IMR-90 (cell line): ENCODE measurements around the gene RGS3. TPM values are rescaled to one million over a fixed set of nuclear protein-coding genes. Genes with fewer than 3 reads are reported as not detected.

Experiments used
- ATAC-seq: fragments of 200-7000 bp; cut with Tn5 transposase; 2 replicates; pipeline ENCODE4 v1.9.1; 2020; ENCODE audit warnings: low read depth, mild to moderate bottlenecking, moderate library complexity
- BruUV-seq: library from RNA; stranded (reverse); fragments of 400-500 nt; replicated peaks from 2 replicates; lab custom pipeline; 2021; lab: Mats Ljungman, UMichigan
- CTCF ChIA-PET: fragments of 300-600 bp; formaldehyde crosslinking; extraction: SDS; loops from one replicate; lab custom pipeline; 2021; ENCODE audit warnings: antibody characterized with exemption; lab: Yijun Ruan, JAX
- POLR2A ChIA-PET: fragments of 300-600 bp; sonication (Branson Sonifier 250); formaldehyde crosslinking; loops from one replicate; lab custom pipeline; 2022; ENCODE audit warnings: antibody characterized with exemption; ENCODE audit not compliant: unreplicated experiment; lab: Charles Lee
- DNase-seq: peaks from one replicate; pipeline ENCODE4 v3.0.0; 2013
- H2AFZ ChIP-seq: replicated peaks from 2 replicates; pipeline ENCODE3; 2013; ENCODE audit warnings: low read length, mild to moderate bottlenecking; ENCODE audit not compliant: poor library complexity
- H2AK5ac ChIP-seq: 2 replicates; pipeline ENCODE4 v1.6.1; 2013; ENCODE audit warnings: low read depth, low read length, inconsistent platforms
- H2AK9ac ChIP-seq: replicated peaks from 2 replicates; pipeline ENCODE3; 2013; ENCODE audit warnings: mild to moderate bottlenecking, low read depth, low read length, moderate library complexity; ENCODE audit not compliant: poor library complexity
- H2BK120ac ChIP-seq: 2 replicates; pipeline ENCODE4 v1.6.1; 2013; ENCODE audit warnings: low read depth, low read length, inconsistent platforms
- H2BK15ac ChIP-seq: 3 replicates; pipeline ENCODE4 v1.6.1; 2013; ENCODE audit warnings: low read depth, low read length, inconsistent platforms
- H2BK20ac ChIP-seq: 2 replicates; pipeline ENCODE4 v1.6.1; 2013; ENCODE audit warnings: low read depth, mild to moderate bottlenecking, inconsistent platforms, low read length, moderate library complexity
- H2BK5ac ChIP-seq: 2 replicates; pipeline ENCODE4 v1.6.1; 2013; ENCODE audit warnings: mild to moderate bottlenecking, low read depth, low read length, inconsistent platforms; ENCODE audit not compliant: poor library complexity, severe bottlenecking
- H3K14ac ChIP-seq: replicated peaks from 2 replicates; pipeline ENCODE4 v1.6.1; 2013; ENCODE audit warnings: low read depth, low read length, inconsistent platforms
- H3K18ac ChIP-seq: 2 replicates; pipeline ENCODE4 v1.6.1; 2013; ENCODE audit warnings: low read depth, low read length, control low read depth
- H3K23ac ChIP-seq: 2 replicates; pipeline ENCODE4 v1.6.1; 2013; ENCODE audit warnings: low read depth, low read length, inconsistent platforms
- H3K27ac ChIP-seq: 2 replicates; pipeline ENCODE4 v1.5.1; 2013; ENCODE audit warnings: mild to moderate bottlenecking, control low read depth, low read length; ENCODE audit not compliant: insufficient read depth
- H3K27me3 ChIP-seq: 2 replicates; pipeline ENCODE4 v1.6.1; 2013; ENCODE audit warnings: low read length; ENCODE audit not compliant: control insufficient read depth, insufficient read depth
- H3K36me3 ChIP-seq: 2 replicates; pipeline ENCODE4 v1.6.1; 2013; ENCODE audit warnings: low read length, mixed read lengths; ENCODE audit not compliant: control insufficient read depth, insufficient read depth
- H3K4ac ChIP-seq: 2 replicates; pipeline ENCODE4 v1.6.1; 2013; ENCODE audit warnings: low read depth, low read length, inconsistent platforms
- H3K4me1 ChIP-seq: 2 replicates; pipeline ENCODE4 v1.6.1; 2013; ENCODE audit warnings: low read length, mixed read lengths; ENCODE audit not compliant: control insufficient read depth, insufficient read depth
- H3K4me2 ChIP-seq: 2 replicates; pipeline ENCODE4 v1.6.1; 2013; ENCODE audit warnings: low read depth, mild to moderate bottlenecking, control low read depth, low read length, moderate library complexity
- H3K4me3 ChIP-seq: 2 replicates; pipeline ENCODE4 v1.5.1; 2013; ENCODE audit warnings: low read depth, mild to moderate bottlenecking, control low read depth, low read length, moderate library complexity; ENCODE audit not compliant: insufficient read depth
- H3K56ac ChIP-seq: 2 replicates; pipeline ENCODE4 v1.6.1; 2013; ENCODE audit warnings: low read length, inconsistent platforms; ENCODE audit not compliant: insufficient read depth; ENCODE audit errors: extremely low read depth
- H3K79me1 ChIP-seq, 2 experiments: 2 replicates each; pipeline ENCODE4 v1.6.1; 2013; ENCODE audit warnings: low read length in 2 of 2, inconsistent platforms in 1 of 2, low read depth in 1 of 2
- H3K9ac ChIP-seq: 2 replicates; pipeline ENCODE4 v1.6.1; 2013; ENCODE audit warnings: low read depth, low read length, control low read depth
- H3K9me1 ChIP-seq: 2 replicates; pipeline ENCODE4 v1.6.1; 2013; ENCODE audit warnings: low read length, inconsistent platforms; ENCODE audit not compliant: insufficient read depth
- H3K9me3 ChIP-seq: 2 replicates; pipeline ENCODE4 v1.6.1; 2013; ENCODE audit warnings: low read length; ENCODE audit not compliant: control insufficient read depth, insufficient read depth
- H4K20me1 ChIP-seq: 2 replicates; pipeline ENCODE4 v1.6.1; 2013; ENCODE audit warnings: low read length, inconsistent platforms; ENCODE audit not compliant: insufficient read depth
- H4K5ac ChIP-seq: 2 replicates; pipeline ENCODE4 v1.6.1; 2013; ENCODE audit warnings: mild to moderate bottlenecking, low read depth, low read length, control low read depth
- H4K8ac ChIP-seq, 2 experiments: 2 replicates each; pipeline ENCODE4 v1.6.1; 2013; ENCODE audit warnings: low read depth in 2 of 2, low read length in 2 of 2, control low read depth in 1 of 2, inconsistent platforms in 1 of 2
- H4K91ac ChIP-seq: 2 replicates; pipeline ENCODE4 v1.6.1; 2013; ENCODE audit warnings: low read depth, low read length, inconsistent platforms; ENCODE audit not compliant: insufficient read depth
- BHLHE40 ChIP-seq: fragments of 150-350 bp; IDR thresholded peaks from 2 replicates; pipeline ENCODE4 v1.6.1; 2016; ENCODE audit warnings: mild to moderate bottlenecking, low read depth, low read length
- CEBPB ChIP-seq: IDR thresholded peaks from 2 replicates; pipeline ENCODE4 v1.6.1; 2012; ENCODE audit warnings: low read depth, low read length, improper control_type of control experiment
- CHD1 ChIP-seq: IDR thresholded peaks from 2 replicates; pipeline ENCODE4 v1.6.1; 2012; ENCODE audit warnings: low read depth, low read length, improper control_type of control experiment
- FOS ChIP-seq: fragments of 150-350 bp; IDR thresholded peaks from 2 replicates; pipeline ENCODE4 v1.6.1; 2016; ENCODE audit warnings: low read depth, low read length
- MAFK ChIP-seq: IDR thresholded peaks from 2 replicates; pipeline ENCODE4 v1.6.1; 2012; ENCODE audit warnings: low read depth, low read length, improper control_type of control experiment
- MXI1 ChIP-seq: IDR thresholded peaks from 2 replicates; pipeline ENCODE4 v1.6.1; 2012; ENCODE audit warnings: low read depth, mild to moderate bottlenecking, low read length, moderate library complexity, borderline replicate concordance
- NFE2L2 ChIP-seq: fragments of 150-350 bp; IDR thresholded peaks from 2 replicates; pipeline ENCODE4 v1.6.1; 2016; ENCODE audit warnings: low read depth, mild to moderate bottlenecking, low read length
- POLR2A ChIP-seq: IDR thresholded peaks from 2 replicates; pipeline ENCODE4 v1.6.1; 2012; ENCODE audit warnings: mild to moderate bottlenecking, low read depth, low read length
- RFX5 ChIP-seq: IDR thresholded peaks from 2 replicates; pipeline ENCODE4 v1.8.0; 2012; ENCODE audit warnings: low read depth, mild to moderate bottlenecking, low read length, moderate library complexity
- SMC3 ChIP-seq: fragments of 150-350 bp; IDR thresholded peaks from 2 replicates; pipeline ENCODE4 v1.6.1; 2016; ENCODE audit warnings: low read depth, mild to moderate bottlenecking, antibody characterized with exemption, low read length, moderate library complexity
- WGBS, 2 experiments: methylation state at CpG; one replicate each; pipeline versions ENCODE4 v1.1.5 to v1.1.7; 2013; ENCODE audit warnings: missing lambda C conversion rate in 2 of 2; ENCODE audit not compliant: insufficient read length in 1 of 2; ENCODE audit errors: extremely low coverage in 2 of 2; 5-methylcytosine and 5-hydroxymethylcytosine counted together
- dilution Hi-C: fragments of 300-500 bp; cut with HindIII; formaldehyde crosslinking; loops from one replicate; pipeline ENCODE4 v1.14.3; 2018; ENCODE audit warnings: low sequenced_read_pairs; ENCODE audit not compliant: unreplicated experiment
- in situ Hi-C: fragments of 300-500 bp; cut with MboI; formaldehyde crosslinking; loops from 3 replicates; pipeline ENCODE4 v1.14.3; 2019; ENCODE audit warnings: low sequenced_read_pairs, inconsistent platforms, mixed read lengths
- intact Hi-C: fragments of 100-400 bp; cut with micrococcal nuclease; formaldehyde crosslinking; loops from 2 replicates; pipeline ENCODE4 v1.10.0; 2022
- polyA plus RNA-seq, 3 experiments: library from polyadenylated mRNA; depleted of rRNA; stranded (reverse); fragments of >200 nt; gene quantifications; 2 replicates each; pipeline ENCODE4 v1.2.3, GENCODE V29; 2012; ENCODE audit warnings: low replicate concordance in 1 of 3
- total RNA-seq: library from RNA; depleted of rRNA; stranded (reverse); fragments of >200 nt; gene quantifications from 2 replicates; pipeline ENCODE4 v1.2.3, GENCODE V29; 2012
- TF ChIP-seq, protein P1 (sequence below): conservative IDR thresholded peaks from 2 replicates; pipeline ENCODE4 v1.5.1; 2012; ENCODE audit warnings: mild to moderate bottlenecking, low read depth, low read length, improper control_type of control experiment

Gene RGS3
- total and polyA plus RNA-seq, 2 of the 4 experiments (the other 2 are of a cell fraction) = 51.8 to 65.6 TPM

DNA sequence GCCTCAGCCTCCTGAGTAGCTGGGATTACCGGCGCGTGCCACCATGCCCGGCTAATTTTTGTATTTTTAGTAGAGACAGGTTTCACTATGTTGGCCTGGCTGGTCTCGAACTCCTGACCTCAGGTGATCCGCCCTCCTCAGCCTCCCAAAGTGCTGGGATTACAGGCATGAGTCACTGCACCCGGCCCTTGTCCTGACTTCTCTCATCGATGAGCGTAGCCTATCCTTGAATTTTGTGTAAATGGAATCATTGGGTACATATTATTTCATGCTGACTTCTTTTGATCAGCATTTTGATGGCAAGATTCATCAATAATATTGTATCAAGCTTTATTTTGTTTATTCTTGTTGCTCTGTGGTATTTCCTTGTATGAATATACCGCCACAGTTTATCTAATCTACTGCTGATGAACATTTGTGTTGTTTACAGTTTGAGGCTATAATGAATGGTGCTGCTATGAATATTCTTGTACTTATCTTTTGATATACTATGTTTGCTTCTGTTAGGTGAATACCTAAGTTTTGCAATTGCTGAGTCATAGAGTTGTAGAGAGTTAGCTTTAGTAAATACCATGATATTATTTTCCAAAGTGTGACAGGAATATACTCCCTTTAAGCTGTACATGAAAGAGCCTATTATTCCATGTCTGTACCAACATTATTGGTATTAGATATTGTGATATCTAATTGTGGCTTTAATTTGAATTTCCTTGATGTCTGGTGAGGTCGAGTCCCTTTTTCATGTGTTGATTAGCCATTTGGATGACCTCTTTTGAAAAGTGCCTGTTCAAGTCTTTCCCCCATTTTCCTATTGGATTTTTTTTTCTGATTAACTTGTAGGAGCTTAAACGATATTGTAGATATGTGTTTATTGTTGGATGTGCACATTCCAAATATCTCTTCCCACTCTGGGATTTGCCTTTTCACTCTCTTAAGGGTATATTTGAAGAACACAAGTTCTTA lies 107.5 kb downstream of the RGS3 start:
- Histone ChIP-seq H3K4me3 (no peak overlapping the region), H3K23ac (no peak overlapping the region), H2BK20ac (no peak overlapping the region), H3K18ac (no peak overlapping the region), H3K9ac (no peak overlapping the region), H3K27me3 (no peaks in the 10 kb centered on the region), H3K4me2 (no peak overlapping the region), H3K56ac (no peak overlapping the region), H4K5ac (no peak overlapping the region), H2BK15ac (no peak overlapping the region), H3K79me1 (peaks cover 30 to 81% of the 10 kb centered on the region in 2 experiments), H4K8ac (no peak overlapping the region), H2BK5ac (no peak overlapping the region), H3K4ac (no peak overlapping the region), H3K9me3 (no peaks in the 10 kb centered on the region), H3K27ac (no peak overlapping the region), H4K20me1 (peaks cover 7% of the 10 kb centered on the region; the same call in 1 of the 2 replicates), H3K14ac (no peak overlapping the region), H3K36me3 (no peaks in the 10 kb centered on the region; the same call in 1 of the 2 replicates), H2AK9ac (no peak overlapping the region), H3K4me1 (peaks cover 27% of the 10 kb centered on the region), H2AFZ (no peak overlapping the region), H4K91ac (no peak overlapping the region), H2BK120ac (no peak overlapping the region), H3K9me1 (peaks cover 45% of the 10 kb centered on the region), H2AK5ac (no peak overlapping the region)
- BruUV-seq = no TSS peak
- TF ChIP-seq CHD1 = no peak
- TF ChIP-seq RFX5 = no peak
- TF ChIP-seq BHLHE40 = no peak
- TF ChIP-seq, protein P1, sequence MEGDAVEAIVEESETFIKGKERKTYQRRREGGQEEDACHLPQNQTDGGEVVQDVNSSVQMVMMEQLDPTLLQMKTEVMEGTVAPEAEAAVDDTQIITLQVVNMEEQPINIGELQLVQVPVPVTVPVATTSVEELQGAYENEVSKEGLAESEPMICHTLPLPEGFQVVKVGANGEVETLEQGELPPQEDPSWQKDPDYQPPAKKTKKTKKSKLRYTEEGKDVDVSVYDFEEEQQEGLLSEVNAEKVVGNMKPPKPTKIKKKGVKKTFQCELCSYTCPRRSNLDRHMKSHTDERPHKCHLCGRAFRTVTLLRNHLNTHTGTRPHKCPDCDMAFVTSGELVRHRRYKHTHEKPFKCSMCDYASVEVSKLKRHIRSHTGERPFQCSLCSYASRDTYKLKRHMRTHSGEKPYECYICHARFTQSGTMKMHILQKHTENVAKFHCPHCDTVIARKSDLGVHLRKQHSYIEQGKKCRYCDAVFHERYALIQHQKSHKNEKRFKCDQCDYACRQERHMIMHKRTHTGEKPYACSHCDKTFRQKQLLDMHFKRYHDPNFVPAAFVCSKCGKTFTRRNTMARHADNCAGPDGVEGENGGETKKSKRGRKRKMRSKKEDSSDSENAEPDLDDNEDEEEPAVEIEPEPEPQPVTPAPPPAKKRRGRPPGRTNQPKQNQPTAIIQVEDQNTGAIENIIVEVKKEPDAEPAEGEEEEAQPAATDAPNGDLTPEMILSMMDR = no peak
- no peak for TF ChIP-seq MXI1
- TF ChIP-seq CEBPB = peak; percentile 85
- peak; percentile 78 for TF ChIP-seq NFE2L2
- TF ChIP-seq FOS = peak; percentile 12; the same call in 1 of the 2 replicates
- TF ChIP-seq MAFK = peak; percentile 27; the same call in 1 of the 2 replicates
- TF ChIP-seq POLR2A = no peak
- no peak for TF ChIP-seq SMC3
- ChIA-PET POLR2A (no interaction called here), CTCF (no interaction called here)
- dilution Hi-C loops (no loop called here), in situ Hi-C loops (no loop called here), intact Hi-C loops (no loop called here)
- WGBS, 2 experiments = no CpG with 5 or more reads among the region's 12 CpGs
- peak; percentile 24; the same call in 1 of the 2 replicates for ATAC-seq
- peak; percentile 66 for DNase-seq
